Body of pancreas (tissue), 4 donors: ENCODE measurements around the gene ACSF2. TPM values are rescaled to one million over a fixed set of nuclear protein-coding genes. Genes with fewer than 3 reads are reported as not detected.
A peak's percentile ranks its signal among the peaks of the same experiment; 100 is the strongest.

Source experiments
- ATAC-seq: fragments of 150-250 bp; one replicate; pipeline ENCODE4 v1.9.1; 2016
- DNase-seq, 4 donors: peaks; one replicate each; pipeline ENCODE4 v3.0.0-alpha.2; 2019
- H3K27ac ChIP-seq, 4 donors: fragments of 200-600 bp; sonication (generic); 1 replicate in 3 of 4; 2 replicates in 1 of 4; pipeline versions ENCODE4 v1.5.1 to v1.6.1; 2016 to 2019; ENCODE audit warnings: mild to moderate bottlenecking in 1 of 4, mixed read lengths in 1 of 4, moderate library complexity in 1 of 4
- H3K27me3 ChIP-seq, 2 donors: fragments of 200-600 bp; sonication (generic); one replicate each; pipeline ENCODE4 v1.6.0; 2016; ENCODE audit warnings: mild to moderate bottlenecking in 1 of 2
- H3K36me3 ChIP-seq, 2 donors: fragments of 200-600 bp; sonication (generic); replicated peaks in 1 of 2; 2 replicates each; pipeline ENCODE4 v1.5.1; 2016; ENCODE audit warnings: low read depth in 2 of 2; ENCODE audit not compliant: insufficient read depth in 1 of 2
- H3K4me1 ChIP-seq: fragments of 200-600 bp; sonication (generic); one replicate; pipeline ENCODE4 v1.6.0; 2016
- H3K4me3 ChIP-seq, 2 donors: fragments of 200-600 bp; sonication (generic); 1 replicate in 1 of 2; 2 replicates in 1 of 2; pipeline ENCODE4 v1.5.1; 2016 to 2019
- H3K9me3 ChIP-seq, 3 donors: fragments of 200-600 bp; sonication (generic); 1 replicate in 2 of 3; 2 replicates in 1 of 3; pipeline ENCODE4 v1.5.1; 2016
- CTCF ChIP-seq, 7 experiments: fragments of 450-650 bp in 4 of 7; fragments of 200-600 bp in 3 of 7; sonication (generic) in 3 of 7; IDR thresholded peaks; one replicate each; pipeline ENCODE4 v1.5.1; 2016 to 2019; ENCODE audit warnings: antibody characterized with exemption in 7 of 7
- POLR2A ChIP-seq, 3 donors: fragments of 450-650 bp; IDR thresholded peaks; one replicate each; pipeline ENCODE4 v1.6.1; 2016; ENCODE audit warnings: antibody characterized with exemption in 3 of 3, mild to moderate bottlenecking in 2 of 3
- WGBS, 2 donors: methylation state at CpG; one replicate each; pipeline ENCODE4 v1.1.5; 2017; 5-methylcytosine and 5-hydroxymethylcytosine counted together
- intact Hi-C: fragments of 100-400 bp; cut with DNase I; formaldehyde crosslinking; loops from one replicate; pipeline ENCODE4 v1.15.1; 2023
- total RNA-seq, 2 donors: library from RNA; depleted of rRNA; stranded (reverse); fragments of >200 nt; gene quantifications; one replicate each; pipeline ENCODE4 v1.1.0, GENCODE V29; 2016

ACSF2 gene
- total RNA-seq, 2 donors from 2014 or later: 18.7 to 120 TPM

- no peaks in the 10 kb centered on the region for H3K36me3 ChIP-seq
- no peak for TF ChIP-seq POLR2A (IDR thresholded peaks at IDR 0.05)
- TF ChIP-seq CTCF (IDR thresholded peaks at IDR 0.05): no peak
- H3K27me3 ChIP-seq: no peaks in the 10 kb centered on the region
- no peak overlapping the region for H3K4me3 ChIP-seq
- intact Hi-C loops: no loop called here
- H3K27ac ChIP-seq: peak overlapping the region; percentile 7 to 54 (median 40)
- no peak for DNase-seq
- H3K4me1 ChIP-seq: peaks cover 32% of the 10 kb centered on the region
- ATAC-seq: no peak
- H3K9me3 ChIP-seq: no peaks in the 10 kb centered on the region
- 85 to 86% methylated on average over 4 to 7 of the region's 8 CpGs for WGBS, 2 donors
Measured at GRCh38 chr17:50519141-50519834, 93.3 kb downstream of the ACSF2 start.

GRCh38 chr17:50520483-50520882 is 94.5 kb downstream of the ACSF2 start:
- no peak for ATAC-seq
- Histone ChIP-seq H3K36me3 (no peaks in the 10 kb centered on the region), H3K4me1 (peaks cover 20% of the 10 kb centered on the region), H3K9me3 (no peaks in the 10 kb centered on the region), H3K27me3 (no peaks in the 10 kb centered on the region), H3K4me3 (no peak overlapping the region), H3K27ac (no peak overlapping the region)
- WGBS, 2 donors: 80 to 84% methylated on average over 2 of the region's 2 CpGs
- TF ChIP-seq CTCF (IDR thresholded peaks at IDR 0.05) (no peak), POLR2A (IDR thresholded peaks at IDR 0.05) (no peak)
- intact Hi-C loops: no loop called here
- no peak for DNase-seq

GRCh38 chr17:50521514-50521913 is 95.5 kb downstream of the ACSF2 start:
- TF ChIP-seq POLR2A (IDR thresholded peaks at IDR 0.05): no peak
- TF ChIP-seq CTCF (IDR thresholded peaks at IDR 0.05): no peak
- Histone ChIP-seq H3K27me3 (no peaks in the 10 kb centered on the region), H3K27ac (no peak overlapping the region), H3K4me3 (no peak overlapping the region), H3K36me3 (no peaks in the 10 kb centered on the region), H3K4me1 (peaks cover 19% of the 10 kb centered on the region), H3K9me3 (no peaks in the 10 kb centered on the region)
- intact Hi-C loops: no loop called here
- ATAC-seq (no peak), DNase-seq (no peak)
- 17 to 82% methylated on average over 1 to 2 of the region's 2 CpGs for WGBS, 2 donors

- Histone ChIP-seq H3K27me3 (no peaks in the 10 kb centered on the region), H3K4me3 (no peak overlapping the region), H3K4me1 (peaks cover 18% of the 10 kb centered on the region), H3K9me3 (no peaks in the 10 kb centered on the region), H3K36me3 (no peaks in the 10 kb centered on the region), H3K27ac (no peak overlapping the region)
- no peak for ATAC-seq
- no peak for DNase-seq
- TF ChIP-seq CTCF (IDR thresholded peaks at IDR 0.05): no peak
- TF ChIP-seq POLR2A (IDR thresholded peaks at IDR 0.05): no peak
- 93 to 96% methylated on average over 10 of the region's 10 CpGs for WGBS, 2 donors
- intact Hi-C loops: no loop called here
Measured at GRCh38 chr17:50522766-50523165, 96.7 kb downstream of the ACSF2 start.

- WGBS, 2 donors: 79% methylated on average over 2 of the region's 2 CpGs; no CpG with 5 or more reads in 1 of the 2 donors
- Histone ChIP-seq H3K36me3 (no peaks in the 10 kb centered on the region), H3K27ac (no peak overlapping the region), H3K9me3 (no peaks in the 10 kb centered on the region), H3K27me3 (no peaks in the 10 kb centered on the region), H3K4me3 (no peak overlapping the region), H3K4me1 (peaks cover 14% of the 10 kb centered on the region)
- DNase-seq: no peak
- TF ChIP-seq CTCF (IDR thresholded peaks at IDR 0.05): no peak
- TF ChIP-seq POLR2A (IDR thresholded peaks at IDR 0.05): no peak
- intact Hi-C loops: no loop called here
- no peak for ATAC-seq
Measured at GRCh38 chr17:50523208-50523607, 97.2 kb downstream of the ACSF2 start.
